Measurements from ENCODE around the gene CPNE5.

- TF ChIP-seq CTCF (IDR thresholded peaks at IDR 0.05) (no peak), POLR2A (IDR thresholded peaks at IDR 0.05) (no peak)
These were observed 51.1 kb downstream of the CPNE5 start for GRCh38 chr6:36788186-36788585.
